HL-60/S4 treated with retinoic acid at 250 ng/mL for 4 days and 3 days (cell line): ENCODE data around the gene MCC.

Experiments used
- in situ Hi-C: fragments of 300-500 bp; cut with MboI; formaldehyde crosslinking; loops from 2 replicates; pipeline ENCODE4 v1.7.0; 2022; ENCODE audit warnings: low sequenced_read_pairs

MCC gene

GRCh38 chr5:113157886-113158285, 330.4 kb downstream of the MCC start:
- in situ Hi-C loops: no loop called here

GRCh38 chr5:113156271-113156877, 331.9 kb downstream of the MCC start:
- in situ Hi-C loops: no loop called here

GRCh38 chr5:113153512-113154097, 334.6 kb downstream of the MCC start:
- in situ Hi-C loops: no loop called here

- in situ Hi-C loops: no loop called here
Observed at GRCh38 chr5:113152380-113152740, 335.9 kb downstream of the MCC start.

- in situ Hi-C loops: no loop called here
Observed at GRCh38 chr5:113151641-113152379, 336.4 kb downstream of the MCC start.

- in situ Hi-C loops: no loop called here
Observed at GRCh38 chr5:113150821-113151220, 337.4 kb downstream of the MCC start.

- in situ Hi-C loops: no loop called here
Observed at GRCh38 chr5:113150221-113150620, 338.0 kb downstream of the MCC start.

GRCh38 chr5:113147537-113147936, 340.7 kb downstream of the MCC start:
- in situ Hi-C loops: no loop called here

GRCh38 chr5:113147101-113147508, 341.1 kb downstream of the MCC start:
- in situ Hi-C loops: no loop called here

GRCh38 chr5:113145757-113146387, 342.4 kb downstream of the MCC start:
- in situ Hi-C loops: no loop called here

GRCh38 chr5:113142186-113142585, 346.1 kb downstream of the MCC start:
- in situ Hi-C loops: no loop called here

- in situ Hi-C loops: no loop called here
Observed at GRCh38 chr5:113140837-113141671, 347.2 kb downstream of the MCC start.

GRCh38 chr5:113133211-113133975, 354.9 kb downstream of the MCC start:
- in situ Hi-C loops: no loop called here

GRCh38 chr5:113132564-113132963, 355.7 kb downstream of the MCC start:
- in situ Hi-C loops: no loop called here

GRCh38 chr5:113128641-113129330, 359.5 kb downstream of the MCC start:
- in situ Hi-C loops: no loop called here

GRCh38 chr5:113128082-113128481, 360.2 kb downstream of the MCC start:
- in situ Hi-C loops: no loop called here

- in situ Hi-C loops: no loop called here
Observed at GRCh38 chr5:113127021-113127420, 361.2 kb downstream of the MCC start.

- in situ Hi-C loops: no loop called here
Observed at GRCh38 chr5:113125371-113125770, 362.9 kb downstream of the MCC start.

- in situ Hi-C loops: no loop called here
Observed at GRCh38 chr5:113124914-113125313, 363.3 kb downstream of the MCC start.

GRCh38 chr5:113124265-113124664, 364.0 kb downstream of the MCC start:
- in situ Hi-C loops: no loop called here
